Progenitor cell of endocrine pancreas (in vitro differentiated cells): ENCODE data around the gene EDA2R. TPM values are rescaled to one million over a fixed set of nuclear protein-coding genes. Genes with fewer than 3 reads are reported as not detected.

Source experiments
- DNase-seq: peaks from one replicate; pipeline ENCODE4 v3.0.0; 2021; ENCODE audit warnings: low spot score; ENCODE audit not compliant: unreplicated experiment
- H3K27ac Mint-ChIP-seq: 2 replicates; pipeline ENCODE4 v1.8.0; 2021; ENCODE audit warnings: mild to moderate bottlenecking, moderate library complexity, mixed read lengths
- H3K27me3 Mint-ChIP-seq: 2 replicates; pipeline ENCODE4 v1.8.0; 2021; ENCODE audit warnings: mixed read lengths
- H3K36me3 Mint-ChIP-seq: 2 replicates; pipeline ENCODE4 v1.8.0; 2022; ENCODE audit warnings: mixed read lengths; ENCODE audit not compliant: insufficient read depth
- H3K4me1 Mint-ChIP-seq: 2 replicates; pipeline ENCODE4 v1.8.0; 2021; ENCODE audit warnings: low read depth, mixed read lengths
- H3K4me3 Mint-ChIP-seq: 2 replicates; pipeline ENCODE4 v1.8.0; 2021; ENCODE audit warnings: low read depth, mild to moderate bottlenecking, moderate library complexity, mixed read lengths
- H3K9me3 Mint-ChIP-seq: 2 replicates; pipeline ENCODE4 v1.8.0; 2021; ENCODE audit warnings: low read depth, mixed read lengths
- CTCF ChIP-seq: fragments of 200-600 bp; sonication (generic); IDR thresholded peaks from one replicate; pipeline ENCODE4 v1.5.0; 2021; ENCODE audit warnings: antibody characterized with exemption, mild to moderate bottlenecking; ENCODE audit not compliant: unreplicated experiment
- total RNA-seq: library from RNA; stranded (reverse); gene quantifications from 2 replicates; pipeline ENCODE4 v1.2.1, GENCODE V29; 2021

EDA2R gene
- total RNA-seq, 1 donor from 2014 or later, result 4.2 TPM

GRCh38 chrX:66553973-66554372, 84.9 kb downstream of the EDA2R start:
- peaks cover 4% of the 10 kb centered on the region for H3K36me3 Mint-ChIP-seq
- no peak overlapping the region for H3K4me3 Mint-ChIP-seq
- no peak for TF ChIP-seq CTCF
- H3K27me3 Mint-ChIP-seq, result no peaks in the 10 kb centered on the region
- no peaks in the 10 kb centered on the region for H3K4me1 Mint-ChIP-seq
- no peak overlapping the region for H3K27ac Mint-ChIP-seq
- peaks cover 59% of the 10 kb centered on the region for H3K9me3 Mint-ChIP-seq
- no peak for DNase-seq

DNA sequence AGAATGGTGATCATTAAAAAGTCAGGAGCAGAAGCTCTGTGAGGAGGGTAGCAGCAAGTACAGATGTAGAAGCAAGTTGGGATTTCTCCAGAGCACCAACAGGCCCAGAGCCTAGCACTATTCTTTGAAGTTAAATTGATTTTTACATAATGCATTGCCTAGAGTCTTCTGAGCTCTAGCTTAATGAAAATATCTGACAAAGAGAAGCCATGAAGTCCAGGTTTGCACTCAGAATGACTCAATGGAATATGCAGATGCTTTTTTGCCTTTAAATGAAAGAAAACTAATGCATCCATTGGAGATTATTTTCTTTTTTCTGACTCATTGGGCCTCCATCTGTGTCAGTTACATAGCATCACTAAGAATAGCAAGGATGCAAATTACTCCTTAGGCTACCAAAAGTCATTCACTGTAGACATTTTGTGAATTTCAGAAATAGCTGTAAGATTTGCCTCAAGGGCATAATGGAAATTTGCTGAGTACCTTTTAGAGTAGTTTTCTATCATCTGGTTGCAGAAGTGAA, 91.0 kb downstream of the EDA2R start:
- Mint-ChIP-seq H3K9me3 (peaks cover 46% of the 10 kb centered on the region), H3K4me3 (no peak overlapping the region), H3K36me3 (no peaks in the 10 kb centered on the region), H3K27me3 (no peaks in the 10 kb centered on the region), H3K4me1 (no peaks in the 10 kb centered on the region), H3K27ac (no peak overlapping the region)
- TF ChIP-seq CTCF, result no peak
- no peak for DNase-seq
